Calu3 (cell line): Measurements from ENCODE around the gene LIN28B. TPM values are rescaled to one million over a fixed set of nuclear protein-coding genes. Genes with fewer than 3 reads are reported as not detected.

Experiments used
- BruUV-seq: library from RNA; stranded (reverse); fragments of 400-500 nt; replicated peaks from 2 replicates; lab custom pipeline; 2021; lab: Mats Ljungman, UMichigan
- CTCF ChIA-PET: fragments of 300-600 bp; sonication (Branson Sonifier 250); formaldehyde crosslinking; loops from one replicate; lab custom pipeline; 2022; ENCODE audit warnings: antibody characterized with exemption; lab: Charles Lee
- DNase-seq: peaks from one replicate; pipeline ENCODE4 v3.0.0; 2022
- H3K27ac Mint-ChIP-seq: one replicate; pipeline ENCODE4 v1.8.0; 2022; ENCODE audit warnings: mixed read lengths; ENCODE audit not compliant: unreplicated experiment
- H3K27me3 Mint-ChIP-seq: one replicate; pipeline ENCODE4 v1.8.0; 2022; ENCODE audit warnings: mixed read lengths; ENCODE audit not compliant: unreplicated experiment
- H3K36me3 Mint-ChIP-seq: one replicate; pipeline ENCODE4 v1.8.0; 2022; ENCODE audit warnings: mild to moderate bottlenecking, moderate library complexity, mixed read lengths; ENCODE audit not compliant: insufficient read depth, unreplicated experiment
- H3K4me1 Mint-ChIP-seq: one replicate; pipeline ENCODE4 v1.8.0; 2022; ENCODE audit warnings: mild to moderate bottlenecking, low read depth, mixed read lengths; ENCODE audit not compliant: unreplicated experiment
- H3K4me3 Mint-ChIP-seq: one replicate; pipeline ENCODE4 v1.8.0; 2022; ENCODE audit warnings: mild to moderate bottlenecking, low read depth, moderate library complexity, mixed read lengths; ENCODE audit not compliant: unreplicated experiment
- H3K9me3 Mint-ChIP-seq: one replicate; pipeline ENCODE4 v1.8.0; 2022; ENCODE audit warnings: low read depth, mixed read lengths; ENCODE audit not compliant: unreplicated experiment
- intact Hi-C: fragments of 100-400 bp; cut with micrococcal nuclease; formaldehyde crosslinking; loops from one replicate; pipeline ENCODE4 v1.10.0; 2022; ENCODE audit not compliant: unreplicated experiment
- total RNA-seq: library from RNA; stranded (reverse); gene quantifications from 2 replicates; pipeline ENCODE4 v1.2.3, GENCODE V29; 2022
- TF ChIP-seq, protein P1 (sequence below): fragments of 200-600 bp; IDR thresholded peaks from one replicate; pipeline ENCODE4 v1.8.0; 2022; ENCODE audit warnings: antibody characterized with exemption; ENCODE audit not compliant: unreplicated experiment

Gene LIN28B
- total RNA-seq, 1 experiment from 2014 or later: not detected

DNA sequence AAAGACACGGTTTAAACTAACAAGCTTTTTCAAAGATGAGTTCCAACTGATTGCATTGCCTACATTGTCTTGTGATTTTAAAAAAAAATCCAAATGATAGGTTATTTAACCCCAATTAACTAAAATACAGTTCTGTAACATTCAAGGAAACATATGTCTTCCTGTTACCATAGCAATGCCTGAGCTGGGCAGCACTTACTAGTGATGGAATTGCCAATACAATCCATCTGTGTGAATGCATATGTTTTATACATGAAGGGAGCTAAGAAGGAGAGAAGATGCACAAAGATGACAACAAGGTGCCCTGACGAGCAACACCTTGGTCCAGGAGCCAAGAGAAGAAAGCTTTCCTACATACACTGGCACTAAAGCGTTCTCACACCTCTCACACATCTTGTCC, 154.2 kb downstream of the LIN28B start:
- no TSS peak for BruUV-seq
- CTCF ChIA-PET: interaction anchor here (0.6 kb wide), 1 partner anchor 265 kb away, joined by 3 read pairs; no protein-coding TSS in a partner anchor
- H3K9me3 Mint-ChIP-seq: no peaks in the 10 kb centered on the region
- intact Hi-C loops: no loop called here
- H3K27me3 Mint-ChIP-seq: no peaks in the 10 kb centered on the region
- TF ChIP-seq, protein P1, sequence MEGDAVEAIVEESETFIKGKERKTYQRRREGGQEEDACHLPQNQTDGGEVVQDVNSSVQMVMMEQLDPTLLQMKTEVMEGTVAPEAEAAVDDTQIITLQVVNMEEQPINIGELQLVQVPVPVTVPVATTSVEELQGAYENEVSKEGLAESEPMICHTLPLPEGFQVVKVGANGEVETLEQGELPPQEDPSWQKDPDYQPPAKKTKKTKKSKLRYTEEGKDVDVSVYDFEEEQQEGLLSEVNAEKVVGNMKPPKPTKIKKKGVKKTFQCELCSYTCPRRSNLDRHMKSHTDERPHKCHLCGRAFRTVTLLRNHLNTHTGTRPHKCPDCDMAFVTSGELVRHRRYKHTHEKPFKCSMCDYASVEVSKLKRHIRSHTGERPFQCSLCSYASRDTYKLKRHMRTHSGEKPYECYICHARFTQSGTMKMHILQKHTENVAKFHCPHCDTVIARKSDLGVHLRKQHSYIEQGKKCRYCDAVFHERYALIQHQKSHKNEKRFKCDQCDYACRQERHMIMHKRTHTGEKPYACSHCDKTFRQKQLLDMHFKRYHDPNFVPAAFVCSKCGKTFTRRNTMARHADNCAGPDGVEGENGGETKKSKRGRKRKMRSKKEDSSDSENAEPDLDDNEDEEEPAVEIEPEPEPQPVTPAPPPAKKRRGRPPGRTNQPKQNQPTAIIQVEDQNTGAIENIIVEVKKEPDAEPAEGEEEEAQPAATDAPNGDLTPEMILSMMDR: no peak
- H3K27ac Mint-ChIP-seq: no peak overlapping the region
- no peaks in the 10 kb centered on the region for H3K4me1 Mint-ChIP-seq
- H3K36me3 Mint-ChIP-seq: no peaks in the 10 kb centered on the region
- no peak for DNase-seq
- H3K4me3 Mint-ChIP-seq: no peak overlapping the region

DNA sequence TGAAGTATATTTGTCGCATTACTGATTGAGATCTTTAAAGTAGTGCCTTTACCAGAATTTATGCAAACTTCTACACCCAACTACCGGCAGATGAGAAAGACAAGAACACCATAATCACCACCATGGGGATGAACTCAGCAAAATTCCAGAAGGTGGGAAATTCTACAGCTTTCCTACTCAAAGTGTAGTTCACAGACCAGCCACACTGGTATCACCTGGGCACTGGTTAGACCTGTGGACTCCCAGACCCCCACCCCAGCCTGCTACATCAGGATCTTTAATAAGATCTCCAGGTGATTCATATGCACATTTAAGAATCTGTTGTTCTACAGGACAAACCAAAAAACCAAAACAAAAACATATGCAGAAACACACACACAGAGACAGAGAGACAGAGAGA, 155.0 kb downstream of the LIN28B start:
- Mint-ChIP-seq H3K27me3 (no peaks in the 10 kb centered on the region), H3K27ac (no peak overlapping the region), H3K4me3 (no peak overlapping the region), H3K36me3 (no peaks in the 10 kb centered on the region), H3K4me1 (no peaks in the 10 kb centered on the region), H3K9me3 (no peaks in the 10 kb centered on the region)
- intact Hi-C loops: no loop called here
- CTCF ChIA-PET: no interaction called here
- no peak for DNase-seq
- no TSS peak for BruUV-seq
- TF ChIP-seq, protein P1: no peak

GRCh38 chr6:105112577-105112976, 155.7 kb downstream of the LIN28B start:
- H3K9me3 Mint-ChIP-seq: no peaks in the 10 kb centered on the region

GRCh38 chr6:105113422-105113821, 156.5 kb downstream of the LIN28B start:
- Mint-ChIP-seq H3K4me3 (no peak overlapping the region), H3K27me3 (no peaks in the 10 kb centered on the region), H3K36me3 (no peaks in the 10 kb centered on the region), H3K4me1 (no peaks in the 10 kb centered on the region), H3K9me3 (no peaks in the 10 kb centered on the region), H3K27ac (no peak overlapping the region)
- CTCF ChIA-PET: interaction anchor here (0.6 kb wide), 1 partner anchor 15 kb away, joined by 3 read pairs; no protein-coding TSS in a partner anchor
- DNase-seq: no peak
- BruUV-seq: no TSS peak
- TF ChIP-seq, protein P1: no peak
- intact Hi-C loops: no loop called here

More at GRCh38 chr6:105112577-105112976, 155.7 kb downstream of the LIN28B start:
- DNase-seq: no peak
- no peak overlapping the region for H3K4me3 Mint-ChIP-seq
- no peak overlapping the region for H3K27ac Mint-ChIP-seq
- TF ChIP-seq, protein P1: no peak
- CTCF ChIA-PET: no interaction called here
- intact Hi-C loops: no loop called here
- no peaks in the 10 kb centered on the region for H3K36me3 Mint-ChIP-seq
- BruUV-seq: no TSS peak
- no peaks in the 10 kb centered on the region for H3K27me3 Mint-ChIP-seq
- no peaks in the 10 kb centered on the region for H3K4me1 Mint-ChIP-seq
